NCI-H1694 treated with DMSO at 0.1 percent for 48 hours (cell line): ENCODE data around the gene CHTF18.

ENCODE experiments used
- DNase-seq: peaks from one replicate; lab custom pipeline; 2025; lab: John Stamatoyannopoulos, UW

Gene CHTF18

GRCh38 chr16:760545-761343 lies 27.7 kb upstream of the CHTF18 start, which contains the start of gene MSLN:
MSLN (plus strand) TSS chr16:760734; CDS start chr16:762681, 1,947 bp downstream.
- no peak for DNase-seq

DNA sequence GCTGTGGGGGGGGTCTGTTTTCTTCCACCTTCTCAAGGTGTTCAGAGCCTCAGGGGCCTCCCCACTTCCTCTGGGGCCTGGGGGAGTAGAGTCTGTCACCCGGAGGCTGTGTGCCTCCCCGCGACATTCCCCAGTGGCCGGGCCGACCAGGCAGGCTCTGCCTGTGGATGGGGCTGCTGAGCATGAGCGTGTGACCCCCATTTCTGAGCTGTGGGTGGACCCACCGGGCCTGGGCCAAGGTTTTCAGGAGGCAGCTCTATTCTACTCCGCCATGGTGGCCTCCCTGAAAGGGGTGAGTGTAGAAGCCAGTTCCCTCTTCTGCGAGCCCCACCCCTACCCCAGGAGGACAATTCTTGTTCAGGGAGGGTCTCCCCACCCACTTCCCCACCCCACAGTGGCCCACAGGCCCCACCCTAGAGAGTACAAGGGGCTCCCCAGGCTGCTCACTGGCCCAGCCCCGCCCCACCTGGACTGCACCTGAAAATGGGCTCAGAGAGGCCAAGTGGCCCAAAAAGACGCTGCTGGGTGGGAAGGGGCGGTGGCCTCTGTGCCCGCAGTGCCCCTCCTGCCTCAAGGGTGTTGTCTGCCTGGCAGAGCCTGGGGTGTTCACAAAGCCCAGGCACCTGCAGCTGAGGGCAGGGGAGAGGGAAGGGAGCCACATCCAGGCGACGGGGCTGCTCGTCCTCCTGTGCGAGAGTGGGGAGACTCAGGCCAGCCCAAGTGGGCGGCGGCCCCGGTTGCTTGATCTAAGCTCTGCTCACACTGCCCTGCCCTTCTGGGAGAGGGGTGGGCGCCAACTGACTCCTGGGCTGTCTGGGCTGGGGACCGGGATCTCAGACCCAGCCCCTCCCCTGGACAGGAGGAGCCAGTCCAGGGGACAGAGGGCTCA lies 26.6 kb upstream of the CHTF18 start:
- no peak for DNase-seq

- no peak for DNase-seq
Observed at GRCh38 chr16:762595-763268, 25.7 kb upstream of the CHTF18 start.

- no peak for DNase-seq
Observed at GRCh38 chr16:763369-764183, 24.8 kb upstream of the CHTF18 start.

DNA sequence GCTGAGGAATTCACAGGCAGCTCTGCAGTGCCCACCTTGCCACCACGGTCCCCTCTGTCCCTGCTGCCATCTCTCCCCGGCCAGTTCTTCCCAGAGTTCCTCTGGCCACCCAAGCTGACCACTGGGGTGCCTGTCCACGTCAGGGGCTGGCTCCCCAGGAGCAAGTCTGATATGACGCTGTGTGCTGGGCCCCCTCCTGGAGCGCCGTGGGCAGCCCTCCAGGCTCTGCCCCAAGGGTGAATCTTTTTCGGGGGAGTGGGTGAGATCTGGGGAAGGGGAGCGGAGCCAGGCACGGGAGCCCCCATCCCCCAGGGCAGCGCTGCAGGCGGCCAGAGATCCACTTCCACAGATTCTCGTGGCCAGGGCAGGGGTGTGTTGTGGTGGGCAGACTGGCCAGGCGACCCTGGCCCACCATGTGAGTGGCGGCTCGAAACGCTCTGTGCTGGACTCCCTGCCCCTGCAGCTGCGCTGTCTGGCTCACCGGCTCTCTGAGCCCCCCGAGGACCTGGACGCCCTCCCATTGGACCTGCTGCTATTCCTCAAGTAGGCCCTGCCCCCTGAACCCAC lies 24.2 kb upstream of the CHTF18 start:
- no peak for DNase-seq

DNA sequence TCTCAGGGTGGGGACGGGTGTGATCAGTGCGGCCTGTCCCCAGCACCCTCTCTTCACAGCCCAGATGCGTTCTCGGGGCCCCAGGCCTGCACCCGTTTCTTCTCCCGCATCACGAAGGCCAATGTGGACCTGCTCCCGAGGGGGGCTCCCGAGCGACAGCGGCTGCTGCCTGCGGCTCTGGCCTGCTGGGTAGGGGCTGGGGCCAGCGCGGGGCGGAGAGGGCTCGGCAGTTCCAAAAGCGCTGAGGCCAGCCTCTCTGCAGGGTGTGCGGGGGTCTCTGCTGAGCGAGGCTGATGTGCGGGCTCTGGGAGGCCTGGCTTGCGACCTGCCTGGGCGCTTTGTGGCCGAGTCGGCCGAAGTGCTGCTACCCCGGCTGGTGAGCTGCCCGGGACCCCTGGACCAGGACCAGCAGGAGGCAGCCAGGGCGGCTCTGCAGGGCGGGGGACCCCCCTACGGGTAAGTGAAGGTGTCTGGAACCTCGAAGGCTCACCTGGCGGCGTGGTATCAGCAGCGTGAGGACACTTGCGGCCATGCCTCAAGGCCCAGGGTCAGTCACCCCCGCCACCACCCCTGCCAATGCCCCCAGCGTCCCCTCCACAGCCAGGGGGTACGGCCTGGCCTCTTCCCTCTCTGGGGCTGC lies 23.5 kb upstream of the CHTF18 start:
- no peak for DNase-seq

GRCh38 chr16:765488-765865 lies 22.9 kb upstream of the CHTF18 start:
- DNase-seq, result no peak

DNA sequence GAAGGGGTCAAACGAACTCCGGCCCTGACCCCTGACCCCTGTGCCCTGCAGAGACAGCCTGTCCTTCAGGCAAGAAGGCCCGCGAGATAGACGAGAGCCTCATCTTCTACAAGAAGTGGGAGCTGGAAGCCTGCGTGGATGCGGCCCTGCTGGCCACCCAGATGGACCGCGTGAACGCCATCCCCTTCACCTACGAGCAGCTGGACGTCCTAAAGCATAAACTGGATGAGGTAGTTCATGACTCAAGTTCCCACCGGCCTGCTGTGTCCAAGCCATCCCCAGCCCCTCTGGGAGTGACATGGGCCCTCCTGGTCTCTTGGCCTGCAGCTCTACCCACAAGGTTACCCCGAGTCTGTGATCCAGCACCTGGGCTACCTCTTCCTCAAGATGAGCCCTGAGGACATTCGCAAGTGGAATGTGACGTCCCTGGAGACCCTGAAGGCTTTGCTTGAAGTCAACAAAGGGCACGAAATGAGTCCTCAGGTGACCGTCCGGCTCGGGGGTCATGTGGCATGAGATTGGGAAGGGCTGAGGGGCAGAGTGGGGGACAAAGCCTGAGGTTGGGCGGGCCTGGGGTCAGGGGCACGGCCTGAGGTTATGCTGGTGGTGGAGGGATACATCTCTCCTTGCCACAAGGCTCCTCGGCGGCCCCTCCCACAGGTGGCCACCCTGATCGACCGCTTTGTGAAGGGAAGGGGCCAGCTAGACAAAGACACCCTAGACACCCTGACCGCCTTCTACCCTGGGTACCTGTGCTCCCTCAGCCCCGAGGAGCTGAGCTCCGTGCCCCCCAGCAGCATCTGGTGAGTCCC lies 22.2 kb upstream of the CHTF18 start:
- no peak for DNase-seq

DNA sequence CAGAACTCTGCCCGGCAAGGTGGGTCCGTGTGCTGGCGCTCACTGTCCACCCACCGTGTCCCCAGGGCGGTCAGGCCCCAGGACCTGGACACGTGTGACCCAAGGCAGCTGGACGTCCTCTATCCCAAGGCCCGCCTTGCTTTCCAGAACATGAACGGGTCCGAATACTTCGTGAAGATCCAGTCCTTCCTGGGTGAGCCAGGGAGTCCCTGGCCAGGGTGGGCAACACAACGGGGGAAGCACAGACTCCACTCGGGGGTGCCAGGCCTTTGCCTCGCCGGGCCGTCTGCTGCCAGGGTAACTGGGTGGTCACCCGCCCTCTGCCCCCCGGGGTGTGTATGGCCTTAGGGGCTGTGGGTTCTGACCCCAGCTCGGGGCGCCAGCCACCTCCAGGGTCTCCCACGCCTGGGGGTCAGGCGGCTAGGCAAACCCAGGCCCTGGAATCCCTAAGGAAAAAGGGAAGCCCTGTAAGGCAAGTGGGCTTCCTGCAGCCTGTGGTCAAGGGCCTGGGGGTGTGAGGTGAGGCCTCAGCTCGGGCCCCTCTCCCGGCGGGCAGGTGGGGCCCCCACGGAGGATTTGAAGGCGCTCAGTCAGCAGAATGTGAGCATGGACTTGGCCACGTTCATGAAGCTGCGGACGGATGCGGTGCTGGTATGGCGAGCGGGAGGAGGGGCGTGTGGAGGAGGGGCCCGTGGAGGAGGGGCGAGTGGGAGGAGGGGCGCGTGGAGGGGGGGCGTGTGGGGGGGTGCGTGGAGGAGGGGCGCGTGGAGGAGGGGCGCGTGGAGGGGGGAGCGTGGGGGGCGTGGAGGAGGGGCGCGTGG lies 21.4 kb upstream of the CHTF18 start:
- no peak for DNase-seq

- no peak for DNase-seq
Observed at GRCh38 chr16:767743-768235, 20.6 kb upstream of the CHTF18 start.

- no peak for DNase-seq
Observed at GRCh38 chr16:768428-768827, 20.0 kb upstream of the CHTF18 start.

DNA sequence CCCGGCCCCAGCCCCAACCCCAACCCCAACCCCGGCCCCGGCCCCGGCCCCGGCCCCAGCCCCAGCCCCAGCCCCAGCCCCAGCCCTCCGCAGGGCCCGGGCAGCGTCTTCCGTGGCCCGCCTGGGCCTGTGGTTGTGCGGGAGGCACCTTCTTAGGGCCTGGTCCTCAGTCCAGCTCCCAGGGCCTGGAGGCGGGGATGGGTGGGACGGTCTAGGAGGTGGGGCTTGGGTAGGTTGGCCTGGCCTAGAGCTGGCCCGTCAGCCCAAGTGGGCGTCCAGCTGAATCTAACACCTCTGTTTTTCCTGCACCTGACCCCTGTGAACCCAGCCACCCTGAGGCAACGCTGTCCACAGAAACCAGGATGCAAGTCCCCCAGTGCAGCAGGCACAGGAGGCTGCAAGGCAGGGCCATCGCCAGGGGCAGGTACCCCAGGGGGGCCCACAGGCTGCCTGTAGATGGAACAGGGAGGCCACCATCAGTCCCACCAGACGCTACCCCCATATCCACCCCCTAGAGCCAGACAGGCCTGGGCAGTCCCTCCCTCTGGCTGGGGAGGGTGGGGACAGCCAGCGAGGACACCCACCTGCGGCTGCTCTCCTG lies 19.1 kb upstream of the CHTF18 start:
- no peak for DNase-seq

- DNase-seq, result no peak
Observed at GRCh38 chr16:769934-770333, 18.5 kb upstream of the CHTF18 start.

DNA sequence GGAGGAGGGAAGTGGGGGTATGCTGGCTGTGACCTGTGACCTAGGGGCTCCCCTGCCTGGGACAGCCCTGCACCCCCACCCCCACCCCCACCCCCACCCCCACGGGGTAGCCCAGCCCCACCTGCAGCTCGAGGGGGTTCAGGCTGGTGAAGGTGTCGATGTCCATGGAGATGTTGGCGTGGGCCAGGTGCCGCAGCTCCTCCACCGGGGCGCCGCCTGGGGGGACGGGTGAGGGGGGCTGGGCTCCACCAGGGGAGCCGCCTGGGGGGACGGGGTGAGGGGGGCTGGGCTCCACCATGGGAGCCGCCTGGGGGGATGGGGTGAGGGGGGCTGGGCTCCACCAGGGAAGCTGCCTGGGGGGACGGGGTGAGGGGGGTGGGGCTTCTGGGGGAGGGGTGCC lies 18.0 kb upstream of the CHTF18 start:
- DNase-seq, result no peak

- DNase-seq, result no peak
Observed at GRCh38 chr16:772959-773358, 15.5 kb upstream of the CHTF18 start.

DNA sequence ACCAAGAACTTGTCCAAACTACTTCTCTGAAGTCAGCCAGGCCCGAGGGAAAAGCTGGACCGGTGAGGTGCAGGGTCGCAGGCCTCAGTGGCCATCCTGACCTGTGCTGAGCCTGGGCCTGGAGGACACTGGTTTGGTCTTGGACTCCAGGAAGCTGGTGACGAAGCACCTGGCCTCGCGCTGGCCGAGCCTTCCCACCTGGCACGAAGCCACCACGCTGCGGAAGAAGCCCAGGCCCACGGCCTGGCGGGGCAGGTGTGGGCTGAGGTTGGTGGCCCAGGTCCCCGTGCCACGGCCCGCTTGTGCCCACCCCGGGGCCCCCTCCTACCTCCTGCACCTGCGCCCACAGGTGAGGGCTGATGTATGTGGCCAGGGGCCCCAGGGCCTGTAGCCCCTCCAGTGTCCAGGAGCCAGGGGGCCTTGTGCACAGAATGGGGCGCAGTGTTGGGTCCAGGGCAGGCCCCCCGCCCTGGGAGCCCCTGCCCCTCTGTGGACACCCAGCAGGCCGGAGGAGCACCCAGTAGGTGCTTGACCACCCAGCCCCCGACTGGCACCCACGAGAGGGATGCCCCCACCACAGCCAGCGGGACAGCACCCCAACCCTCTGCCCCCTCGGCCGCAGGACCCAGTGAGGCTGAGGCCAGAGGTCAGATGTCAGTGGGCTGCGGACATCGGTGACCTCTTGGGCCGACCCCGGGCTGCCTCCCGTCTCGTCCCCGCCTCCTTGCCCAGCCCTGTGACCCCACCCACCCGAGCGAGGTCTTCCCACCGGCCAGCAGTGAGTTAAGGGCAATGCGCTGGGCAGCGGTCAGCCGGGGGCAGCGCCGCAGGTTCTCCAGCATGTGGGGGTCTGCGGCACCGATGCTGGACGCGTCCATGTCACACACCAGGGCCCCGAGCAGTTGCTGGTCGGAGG lies 14.1 kb upstream of the CHTF18 start:
- no peak for DNase-seq

- no peak for DNase-seq
Observed at GRCh38 chr16:775236-775796, 13.1 kb upstream of the CHTF18 start.
